C4-2B (cell line): ENCODE data around the gene VGLL4.

Experiments
- H3K27ac ChIP-seq: fragments of 450-650 bp; 2 replicates; pipeline ENCODE4 v1.5.1; 2017
- ZFX ChIP-seq: fragments of 450-650 bp; IDR thresholded peaks from 2 replicates; pipeline ENCODE4 v1.6.1; 2017
- TF ChIP-seq, protein P1 (sequence below): fragments of 450-650 bp; conservative IDR thresholded peaks from 2 replicates; pipeline ENCODE4 v1.5.1; 2017; ENCODE audit warnings: mild to moderate bottlenecking

VGLL4 gene

DNA sequence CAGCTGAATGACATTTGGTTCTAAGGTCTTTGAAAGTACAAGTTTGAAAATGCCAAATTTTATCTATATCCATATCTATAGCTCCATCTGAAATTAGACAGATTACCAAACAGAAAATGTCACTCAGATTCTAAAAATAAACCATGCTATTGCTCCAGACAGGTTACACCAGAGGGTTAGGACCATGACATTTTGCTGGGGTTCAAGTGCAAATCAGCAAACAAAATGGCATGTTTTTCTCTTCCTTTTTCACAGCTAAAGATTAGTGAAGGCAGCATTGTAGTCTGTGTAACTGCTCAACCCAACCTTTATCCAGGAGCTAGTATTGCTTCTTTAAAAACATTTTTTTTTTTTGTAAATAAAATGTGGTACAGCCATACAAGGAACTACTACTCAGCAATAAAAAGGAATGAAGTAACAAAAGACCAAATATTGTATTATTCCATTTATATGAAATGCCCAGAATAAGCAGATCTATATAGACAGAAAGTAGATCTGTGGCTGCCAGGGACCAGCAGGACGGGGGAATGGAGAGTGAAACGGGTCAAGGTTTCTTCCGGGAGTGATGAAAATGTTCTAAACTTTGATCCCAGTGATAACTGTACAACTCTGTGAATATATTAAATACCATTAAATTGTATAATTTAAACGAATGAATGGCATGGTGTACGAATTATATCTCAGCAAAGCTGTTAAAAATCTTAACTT is 18.2 kb downstream of the VGLL4 start:
- TF ChIP-seq, protein P1, sequence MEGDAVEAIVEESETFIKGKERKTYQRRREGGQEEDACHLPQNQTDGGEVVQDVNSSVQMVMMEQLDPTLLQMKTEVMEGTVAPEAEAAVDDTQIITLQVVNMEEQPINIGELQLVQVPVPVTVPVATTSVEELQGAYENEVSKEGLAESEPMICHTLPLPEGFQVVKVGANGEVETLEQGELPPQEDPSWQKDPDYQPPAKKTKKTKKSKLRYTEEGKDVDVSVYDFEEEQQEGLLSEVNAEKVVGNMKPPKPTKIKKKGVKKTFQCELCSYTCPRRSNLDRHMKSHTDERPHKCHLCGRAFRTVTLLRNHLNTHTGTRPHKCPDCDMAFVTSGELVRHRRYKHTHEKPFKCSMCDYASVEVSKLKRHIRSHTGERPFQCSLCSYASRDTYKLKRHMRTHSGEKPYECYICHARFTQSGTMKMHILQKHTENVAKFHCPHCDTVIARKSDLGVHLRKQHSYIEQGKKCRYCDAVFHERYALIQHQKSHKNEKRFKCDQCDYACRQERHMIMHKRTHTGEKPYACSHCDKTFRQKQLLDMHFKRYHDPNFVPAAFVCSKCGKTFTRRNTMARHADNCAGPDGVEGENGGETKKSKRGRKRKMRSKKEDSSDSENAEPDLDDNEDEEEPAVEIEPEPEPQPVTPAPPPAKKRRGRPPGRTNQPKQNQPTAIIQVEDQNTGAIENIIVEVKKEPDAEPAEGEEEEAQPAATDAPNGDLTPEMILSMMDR, result no peak
- no peak for TF ChIP-seq ZFX
- H3K27ac ChIP-seq, result no peak overlapping the region

DNA sequence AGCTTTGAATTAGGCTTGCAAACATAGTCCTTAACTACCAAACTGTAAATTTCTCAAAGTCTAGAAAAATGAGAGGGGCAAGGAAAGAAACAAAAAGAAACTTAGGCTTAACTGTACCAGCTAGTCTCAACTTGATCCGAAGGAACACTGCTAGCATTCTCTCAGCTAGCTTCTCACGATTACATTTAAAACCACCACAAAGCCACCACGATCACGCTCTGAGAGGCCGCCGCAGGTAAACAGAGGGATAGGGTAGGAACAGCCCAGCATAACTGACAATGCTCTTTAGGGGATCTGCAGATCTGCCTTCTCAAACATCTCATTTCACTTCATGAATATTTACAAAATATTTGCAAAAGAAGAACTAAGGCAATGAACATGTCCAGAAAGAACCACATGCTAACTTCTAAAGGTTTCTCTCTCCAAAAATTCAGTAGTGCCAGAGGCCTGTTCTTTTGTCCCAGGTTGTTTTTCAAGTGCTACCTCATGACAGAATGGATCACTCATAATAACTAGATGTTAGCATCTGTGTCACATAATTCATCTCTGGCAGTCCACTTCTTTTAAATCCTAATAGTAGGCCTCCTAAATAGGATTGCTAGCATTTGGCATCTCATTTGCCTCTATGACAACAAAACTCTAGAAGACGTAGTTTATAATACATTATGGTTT is 18.9 kb downstream of the VGLL4 start:
- no peak overlapping the region for H3K27ac ChIP-seq
- TF ChIP-seq ZFX, result no peak
- TF ChIP-seq, protein P1, result no peak

DNA sequence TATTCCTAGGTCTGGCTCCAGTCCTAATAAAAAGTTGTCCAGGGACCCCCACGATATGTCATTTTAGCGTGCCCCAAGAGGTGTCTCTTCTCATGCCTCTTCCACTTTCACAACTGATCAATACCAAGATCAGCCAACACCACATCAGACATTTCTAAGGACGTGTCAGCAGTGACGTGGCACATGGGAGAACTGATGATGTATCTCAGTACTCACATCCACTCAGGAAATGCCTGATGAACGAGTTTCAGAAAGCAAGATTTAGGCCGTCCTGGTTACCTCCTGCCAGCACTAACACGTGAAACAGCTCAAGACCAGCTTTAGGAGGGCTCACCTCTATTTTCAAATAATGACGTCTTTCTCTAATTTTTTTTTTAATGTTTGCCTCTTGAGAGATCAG is 19.6 kb downstream of the VGLL4 start:
- TF ChIP-seq ZFX, result no peak
- TF ChIP-seq, protein P1, result no peak
- H3K27ac ChIP-seq, result no peak overlapping the region

DNA sequence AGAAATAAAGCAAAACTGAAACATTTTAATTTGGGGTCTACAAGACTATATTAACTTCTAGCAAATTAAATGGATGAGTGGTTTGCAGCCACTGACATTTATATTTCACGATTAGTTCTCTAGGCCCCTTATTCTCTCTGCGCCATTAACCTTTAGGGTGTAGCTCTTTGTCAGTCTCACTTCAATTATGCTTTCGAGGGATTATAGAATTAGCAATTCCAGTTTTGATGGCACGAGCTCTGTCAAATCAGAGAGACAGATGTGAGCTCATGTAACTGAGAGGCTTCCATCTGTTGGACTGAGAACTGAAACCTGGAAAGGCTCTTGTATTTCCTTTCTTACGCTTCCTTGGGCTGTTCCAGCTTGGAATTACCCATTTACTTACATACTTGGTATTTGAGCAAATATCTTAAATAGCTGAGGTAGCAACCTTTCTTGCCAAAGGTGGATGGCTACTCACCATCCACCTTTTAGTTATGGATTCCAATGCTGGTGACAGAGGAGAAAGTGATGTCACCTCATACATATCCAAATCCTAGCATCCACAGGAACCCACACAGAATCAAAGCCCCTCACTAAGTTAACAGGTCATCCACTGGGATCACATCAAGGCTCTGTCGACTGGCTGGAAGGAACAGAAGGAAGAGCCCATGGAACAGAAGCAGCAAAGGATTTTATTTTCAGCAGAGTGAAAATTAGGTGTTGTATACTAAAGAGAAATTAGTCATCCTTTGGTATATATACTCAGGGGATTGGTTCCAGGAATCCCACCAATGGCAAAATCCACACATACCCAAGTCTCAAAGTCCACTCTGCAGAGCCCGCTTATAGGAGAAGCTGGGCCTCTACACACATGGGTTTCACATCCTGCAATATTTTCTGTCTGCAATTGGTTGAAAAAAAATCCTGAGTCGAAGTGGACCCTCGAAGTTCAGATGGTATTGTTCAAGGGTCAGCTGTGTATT is 20.8 kb downstream of the VGLL4 start:
- no peak for TF ChIP-seq ZFX

DNA sequence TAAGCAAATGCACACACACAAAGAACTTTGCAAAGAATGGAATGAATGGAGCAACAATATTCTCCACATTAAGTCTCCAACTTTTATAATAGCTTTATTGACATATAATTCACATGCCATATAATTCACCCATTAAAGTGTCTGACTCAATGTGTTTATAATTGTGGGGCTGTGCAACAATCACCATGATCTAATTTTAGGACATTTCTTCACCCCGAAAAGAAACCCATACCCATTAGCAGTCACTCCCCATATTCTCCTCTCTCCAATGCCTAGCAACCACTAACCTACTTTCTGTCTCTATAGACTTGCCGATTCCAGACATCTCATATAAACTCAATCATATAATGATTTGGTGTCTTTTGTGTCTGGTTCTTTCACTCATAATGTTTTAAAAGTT is 22.6 kb downstream of the VGLL4 start:
- TF ChIP-seq ZFX, result no peak
- TF ChIP-seq, protein P1, result no peak
- no peak overlapping the region for H3K27ac ChIP-seq

More for the DNA sequence above, 20.8 kb downstream of the VGLL4 start:
- no peak overlapping the region for H3K27ac ChIP-seq

DNA sequence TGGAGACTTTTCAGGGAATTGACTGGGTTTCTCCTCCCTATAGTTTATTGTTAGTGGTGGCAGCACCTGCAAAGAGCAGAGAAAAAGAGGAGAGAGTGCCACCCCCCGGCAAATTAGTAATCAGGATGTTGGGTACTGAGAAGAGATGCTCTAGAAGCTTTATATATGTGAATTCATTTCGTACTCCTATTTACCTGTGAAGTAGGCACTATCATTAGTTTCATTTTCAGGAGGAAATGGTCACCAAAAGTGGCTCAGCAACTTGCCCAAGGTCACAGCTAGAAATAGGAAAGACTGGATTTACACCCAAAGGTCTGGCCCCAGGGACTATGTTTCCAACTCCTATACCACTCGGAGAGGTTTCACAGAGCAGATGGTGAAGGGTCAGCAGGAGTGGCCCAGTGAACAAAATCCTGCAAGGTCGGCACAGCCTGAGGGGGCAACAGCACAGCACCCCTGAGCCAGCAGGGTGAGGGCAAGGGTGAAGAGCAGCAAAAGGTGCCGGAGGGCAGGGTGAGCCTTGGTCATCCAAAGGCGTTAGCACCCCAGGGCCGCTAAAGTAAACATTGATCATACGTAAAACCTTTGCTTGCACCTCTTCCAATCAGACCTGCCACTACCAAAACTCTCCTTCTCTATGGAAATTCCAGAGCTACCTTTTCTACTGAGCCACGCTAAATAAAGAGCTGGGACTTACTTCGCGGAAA is 23.6 kb downstream of the VGLL4 start:
- TF ChIP-seq, protein P1, result no peak
- TF ChIP-seq ZFX, result no peak
- no peak overlapping the region for H3K27ac ChIP-seq

DNA sequence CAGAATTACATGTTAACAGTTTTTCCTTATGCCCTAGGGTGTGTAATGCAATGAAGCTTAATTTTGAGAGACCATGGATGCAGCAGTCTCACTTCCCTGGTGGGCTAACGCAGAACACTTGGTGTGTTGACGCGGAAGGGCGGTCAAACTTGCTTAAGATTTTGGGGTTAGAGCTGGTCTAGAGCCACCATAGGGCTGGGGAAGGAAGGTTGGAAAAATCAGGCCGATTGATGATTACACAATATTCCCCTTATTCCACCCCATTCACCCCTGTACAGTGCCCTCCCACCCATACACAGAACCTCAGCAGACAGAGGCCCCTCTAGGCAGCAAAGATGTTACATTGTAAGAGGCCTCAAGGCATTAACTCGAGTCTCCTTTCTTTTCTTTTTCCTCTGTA is 24.3 kb downstream of the VGLL4 start:
- TF ChIP-seq, protein P1, result no peak
- no peak for TF ChIP-seq ZFX
- no peak overlapping the region for H3K27ac ChIP-seq
